CD4-positive, alpha-beta T cell treated with Interleukin-17A for 1 hour (primary cell): ENCODE measurements around the gene KRTAP2-1.
"Not testable (repeated sequence)": the region's sequence is repeated elsewhere in the genome, so short reads cannot be mapped to it uniquely, and the experiment has no call there.

ENCODE experiments used
- DNase-seq: peaks from one replicate; pipeline ENCODE4 v3.0.0-alpha.2; 2020

Gene KRTAP2-1

DNA sequence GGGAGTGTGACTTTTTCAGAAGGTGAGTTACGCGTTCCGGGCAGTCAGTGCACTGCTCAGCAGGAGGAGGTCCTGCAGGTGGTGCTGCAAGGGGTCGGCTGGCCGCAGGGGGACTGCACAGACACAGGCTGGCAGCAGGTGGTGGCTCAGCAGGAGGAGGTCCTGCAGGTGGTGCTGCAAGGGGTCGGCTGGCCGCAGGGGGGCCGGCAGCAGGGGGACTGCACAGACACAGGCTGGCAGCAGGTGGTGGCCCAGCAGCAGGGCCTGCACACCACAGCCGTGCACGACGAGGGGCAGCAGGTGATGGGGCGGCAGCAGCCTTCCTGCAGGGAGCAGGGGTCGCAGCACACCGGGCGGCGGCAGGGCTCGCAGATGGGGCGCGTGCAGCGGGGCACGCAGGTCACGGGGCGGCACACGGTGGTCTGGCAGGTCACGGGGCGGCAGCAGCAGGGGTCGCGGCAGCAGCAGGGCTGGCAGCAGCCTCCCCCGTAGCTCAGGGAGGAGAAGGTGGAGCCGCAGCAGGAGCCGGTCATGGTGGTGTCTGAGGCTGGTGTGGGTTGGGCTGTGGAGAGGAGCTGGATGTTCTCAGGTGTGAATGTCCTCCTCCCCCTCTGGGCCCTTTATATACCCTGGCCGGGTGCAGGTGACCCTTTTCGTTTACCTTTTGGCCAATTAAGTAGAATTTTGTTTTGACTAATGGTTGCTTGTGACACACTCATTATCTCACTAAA is at the start of gene KRTAP2-1:
TSS of gene KRTAP2-1 (minus strand) at position 582 of the 731 bp plus-strand sequence. CDS start at position 533, 49 bp downstream.
- DNase-seq, result not testable (repeated sequence)

GRCh38 chr17:41096055-41096454 is 48.9 kb upstream of the KRTAP2-1 start:
- DNase-seq, result no peak

DNA sequence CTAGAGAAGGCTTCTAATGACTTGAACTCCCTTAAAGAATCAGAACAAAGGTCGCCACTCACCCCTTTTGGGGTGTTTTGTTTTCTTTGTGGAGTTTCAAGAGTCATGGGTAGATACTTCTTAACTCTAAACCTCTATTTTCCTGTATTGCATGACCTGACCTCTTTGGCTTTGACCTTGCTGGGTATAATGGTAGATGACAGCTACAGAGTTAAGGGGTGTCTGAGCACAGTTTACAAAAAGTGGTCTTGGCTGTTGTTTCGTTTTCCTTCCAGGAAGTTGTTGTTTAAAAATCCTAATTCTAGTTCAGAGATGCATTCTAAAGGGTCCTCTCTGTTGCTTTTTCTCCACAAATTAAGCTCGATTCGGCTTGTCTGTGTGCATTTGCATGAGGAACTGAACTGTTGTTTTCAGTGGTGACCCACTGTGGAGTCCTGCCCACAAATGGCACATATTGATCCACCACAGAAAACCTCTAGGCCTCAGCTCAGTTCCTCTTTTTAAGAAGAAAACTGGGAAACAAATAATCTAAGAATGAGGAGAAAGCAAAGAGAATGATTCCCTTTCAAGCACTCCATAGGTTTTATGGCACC is 41.7 kb upstream of the KRTAP2-1 start:
- not testable (repeated sequence) for DNase-seq

DNA sequence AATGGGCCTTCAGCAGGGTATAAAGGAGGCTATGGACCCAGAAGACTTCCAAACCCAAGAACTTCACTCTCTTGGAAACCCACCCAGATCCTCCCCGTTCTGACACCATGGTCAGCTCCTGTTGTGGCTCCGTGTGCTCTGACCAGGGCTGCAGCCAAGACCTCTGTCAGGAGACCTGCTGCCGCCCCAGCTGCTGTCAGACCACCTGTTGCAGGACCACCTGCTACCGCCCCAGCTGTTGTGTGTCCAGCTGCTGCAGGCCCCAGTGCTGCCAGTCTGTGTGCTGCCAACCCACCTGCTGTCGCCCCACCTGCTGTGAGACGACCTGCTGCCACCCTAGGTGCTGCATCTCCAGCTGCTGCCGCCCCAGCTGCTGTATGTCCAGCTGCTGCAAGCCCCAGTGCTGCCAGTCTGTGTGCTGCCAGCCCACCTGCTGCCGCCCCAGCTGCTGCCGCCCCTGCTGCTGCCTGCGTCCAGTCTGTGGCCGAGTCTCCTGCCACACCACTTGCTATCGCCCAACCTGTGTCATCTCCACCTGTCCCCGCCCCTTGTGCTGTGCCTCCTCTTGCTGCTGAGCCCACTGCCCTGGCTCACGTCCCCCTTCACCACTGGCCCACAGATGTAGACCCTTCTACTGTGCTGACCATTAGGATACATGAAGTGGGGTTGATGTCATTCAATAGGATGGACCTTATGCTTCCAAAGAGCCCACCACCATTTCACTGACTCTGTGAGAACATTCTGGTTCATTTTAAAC is 37.2 kb upstream of the KRTAP2-1 start, which contains the start of gene KRTAP4-7:
TSS of gene KRTAP4-7 (plus strand) at position 51 of the 757 bp plus-strand sequence. CDS start at position 108, 57 bp downstream.
- not testable (repeated sequence) for DNase-seq

DNA sequence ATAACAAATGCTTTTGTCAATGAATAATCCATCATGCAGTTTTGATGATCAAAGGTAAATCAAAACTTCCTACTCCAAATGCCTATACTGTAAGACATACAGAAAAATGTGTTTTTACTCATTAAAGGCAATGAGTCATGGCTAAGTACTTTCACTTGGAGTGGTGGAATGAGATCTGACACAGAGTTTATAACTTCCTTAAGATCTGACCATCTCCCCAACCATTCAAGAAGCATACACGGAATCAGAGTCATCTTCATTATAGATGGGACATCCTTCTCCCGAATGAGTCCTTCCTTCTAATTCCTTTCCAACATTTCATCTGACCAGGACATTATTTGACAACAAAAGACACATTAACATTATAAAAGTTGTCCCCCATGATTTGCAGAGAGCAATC is 36.3 kb upstream of the KRTAP2-1 start:
- not testable (repeated sequence) for DNase-seq

DNA sequence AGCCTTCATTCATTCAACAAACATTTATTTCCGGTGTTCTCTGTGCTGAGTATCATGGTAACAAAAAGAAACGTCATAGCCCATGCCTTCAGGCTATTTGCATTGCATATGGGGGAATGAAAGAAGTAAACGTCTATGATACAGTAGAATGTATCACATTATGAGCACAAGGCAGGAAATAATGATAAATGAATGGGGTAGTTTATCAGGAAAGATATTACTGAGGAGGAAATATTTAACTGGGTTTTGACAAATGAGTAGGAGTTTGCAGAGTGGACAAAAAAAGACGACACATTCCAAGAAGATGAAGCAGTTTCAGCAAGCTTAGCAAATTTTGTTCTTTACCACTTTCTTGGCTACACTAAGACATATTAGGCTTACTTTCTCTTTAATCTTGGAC is 35.5 kb upstream of the KRTAP2-1 start:
- DNase-seq, result no peak

DNA sequence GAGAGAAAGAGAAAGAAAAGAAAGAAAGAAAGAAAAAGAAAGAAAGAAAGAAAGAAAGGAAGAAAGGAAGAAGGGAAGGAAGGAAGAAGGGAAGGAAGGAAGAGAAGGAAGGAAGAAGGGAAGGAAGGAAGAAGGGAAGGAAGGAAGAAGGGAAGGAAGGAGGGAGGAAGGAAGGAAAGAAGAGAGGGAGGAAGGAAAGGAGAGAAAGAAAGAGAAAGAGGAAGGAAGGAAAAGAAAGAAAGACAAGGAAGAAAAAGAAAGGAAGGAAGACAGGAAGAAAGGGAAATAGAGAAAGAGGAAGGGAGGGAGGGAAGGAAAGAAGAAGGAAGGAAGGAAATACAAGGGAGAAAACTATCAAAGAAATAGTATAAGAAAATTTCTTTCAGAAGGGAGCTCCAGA is 29.7 kb upstream of the KRTAP2-1 start:
- no peak for DNase-seq

- no peak for DNase-seq
Measured at GRCh38 chr17:41073676-41074075, 26.6 kb upstream of the KRTAP2-1 start.

DNA sequence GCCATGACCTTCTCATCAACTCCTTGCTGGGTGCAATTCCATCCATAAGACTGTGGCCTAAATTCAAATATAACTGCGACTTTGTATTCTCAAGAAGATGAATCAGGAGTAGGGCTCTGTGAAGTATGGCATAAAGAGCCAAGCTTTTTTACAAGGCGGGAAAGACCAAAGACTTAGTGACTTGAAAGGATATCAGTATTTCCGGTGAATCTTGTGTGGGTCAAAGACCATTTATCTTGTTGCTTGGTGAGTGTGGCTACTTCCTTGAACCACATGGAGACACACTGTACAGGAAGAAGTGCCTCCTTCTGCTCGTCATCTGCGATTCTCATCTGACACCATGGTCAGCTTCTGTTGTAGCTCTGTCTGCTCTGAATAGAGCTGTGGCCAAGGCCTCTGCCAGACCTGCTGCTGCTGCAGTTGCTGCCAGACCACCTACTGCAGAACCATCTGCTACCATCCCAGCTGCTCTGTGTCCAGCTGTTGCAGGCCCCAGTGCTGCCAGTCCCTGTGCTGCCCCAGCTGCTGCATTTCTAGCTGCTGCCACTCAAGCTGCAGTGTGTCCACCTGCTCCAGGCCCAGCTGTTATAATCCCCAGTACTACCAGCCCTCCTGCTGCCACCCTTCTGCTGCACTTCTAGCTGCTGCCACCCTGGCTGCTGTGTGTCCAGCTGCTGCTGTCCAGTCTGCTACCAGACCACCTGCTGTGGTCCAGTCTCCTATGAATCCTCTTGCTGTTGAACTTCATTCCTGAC is 24.7 kb upstream of the KRTAP2-1 start:
- DNase-seq, result no peak

DNA sequence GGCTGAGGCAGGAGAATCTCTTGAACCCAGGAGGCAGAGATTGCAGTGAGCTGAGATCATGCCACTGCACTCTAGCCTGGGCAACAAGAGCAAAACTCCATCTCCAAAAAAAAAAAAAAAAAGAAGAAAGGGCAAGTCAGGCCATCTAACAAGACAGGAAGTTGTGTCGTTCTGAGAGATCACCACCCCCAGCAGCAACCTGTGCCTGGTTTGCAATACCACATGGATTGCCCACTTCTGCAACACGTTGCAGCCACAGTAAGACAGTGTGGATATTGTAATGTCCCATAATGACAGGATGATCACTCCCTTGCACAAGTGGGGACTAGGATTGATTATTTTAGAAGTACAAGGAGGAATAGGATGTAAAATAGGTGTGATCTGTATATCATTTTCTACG is 21.9 kb upstream of the KRTAP2-1 start:
- DNase-seq, result no peak

- DNase-seq, result no peak
Measured at GRCh38 chr17:41067281-41067680, 20.2 kb upstream of the KRTAP2-1 start.

- no peak for DNase-seq
Measured at GRCh38 chr17:41065829-41066624, 18.9 kb upstream of the KRTAP2-1 start, which contains the start of gene KRTAP2-4. TSS of gene KRTAP2-4 (minus strand) at chr17:41065879. CDS start at chr17:41065845, 34 bp downstream.

- not testable (repeated sequence) for DNase-seq
Measured at GRCh38 chr17:41065016-41065689, 18.0 kb upstream of the KRTAP2-1 start.

GRCh38 chr17:41064301-41064700 is 17.2 kb upstream of the KRTAP2-1 start:
- no peak for DNase-seq

GRCh38 chr17:41063449-41063848 is 16.3 kb upstream of the KRTAP2-1 start:
- DNase-seq, result no peak

GRCh38 chr17:41061964-41062363 is 14.8 kb upstream of the KRTAP2-1 start:
- DNase-seq, result no peak

DNA sequence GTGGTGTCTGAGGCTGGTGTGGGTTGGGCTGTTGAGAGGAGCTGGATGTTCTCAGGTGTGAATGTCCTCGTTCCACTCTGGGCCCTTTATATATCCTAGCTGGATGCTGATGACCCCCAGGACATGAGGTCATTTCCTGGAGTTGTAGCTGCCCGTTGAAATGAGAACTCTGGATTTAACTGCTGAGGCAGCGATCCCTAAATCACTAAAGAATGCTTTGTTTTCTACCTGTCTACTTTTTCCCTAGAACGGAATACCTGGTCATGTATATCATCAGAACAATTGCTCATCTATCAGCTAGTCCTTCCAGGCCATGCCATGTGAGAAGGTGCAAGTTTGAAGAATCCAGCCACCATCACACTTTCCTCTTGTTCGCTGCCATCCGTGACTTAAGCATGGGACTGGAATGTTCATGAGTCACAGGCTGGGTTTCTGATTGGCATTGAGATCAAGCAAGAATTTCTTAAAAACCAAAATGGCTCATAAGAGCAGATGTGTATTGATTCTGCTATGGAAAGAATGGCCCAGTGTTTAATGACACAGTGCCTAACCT is 13.0 kb upstream of the KRTAP2-1 start, which contains the start of gene KRTAP2-3:
TSS of gene KRTAP2-3 (minus strand) at position 63 of the 553 bp plus-strand sequence. CDS start 64 bp downstream, outside the sequence.
- DNase-seq, result no peak

DNA sequence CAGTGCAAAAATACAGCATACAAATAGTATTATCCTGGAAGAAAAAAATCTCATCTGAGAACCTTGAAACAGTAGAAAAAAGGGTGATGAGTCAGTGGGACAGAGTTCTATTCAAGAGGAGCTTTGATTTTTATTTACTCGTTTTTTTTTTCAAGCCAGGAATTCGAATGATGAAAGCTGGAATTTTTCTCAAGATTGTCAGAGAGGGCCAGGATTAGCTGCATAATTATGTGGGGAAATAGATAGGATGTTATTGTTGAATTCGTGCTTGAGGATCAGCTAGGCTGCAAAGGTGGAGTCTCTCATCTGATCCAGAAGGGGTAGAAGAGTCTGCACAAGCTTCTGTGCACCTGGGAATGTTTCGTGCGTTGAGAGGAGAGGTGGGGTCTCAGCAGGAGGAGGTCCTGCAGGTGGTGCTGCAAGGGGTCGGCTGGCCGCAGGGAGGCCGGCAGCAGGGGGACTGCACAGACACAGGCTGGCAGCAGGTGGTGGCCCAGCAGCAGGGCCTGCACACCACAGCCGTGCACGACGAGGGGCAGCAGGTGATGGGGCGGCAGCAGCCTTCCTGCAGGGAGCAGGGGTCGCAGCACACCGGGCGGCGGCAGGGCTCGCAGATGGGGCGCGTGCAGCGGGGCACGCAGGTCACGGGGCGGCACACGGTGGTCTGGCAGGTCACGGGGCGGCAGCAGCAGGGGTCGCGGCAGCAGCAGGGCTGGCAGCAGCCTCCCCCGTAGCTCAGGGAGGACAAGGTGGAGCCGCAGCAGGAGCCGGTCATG is 12.3 kb upstream of the KRTAP2-1 start:
- DNase-seq, result not testable (repeated sequence)

DNA sequence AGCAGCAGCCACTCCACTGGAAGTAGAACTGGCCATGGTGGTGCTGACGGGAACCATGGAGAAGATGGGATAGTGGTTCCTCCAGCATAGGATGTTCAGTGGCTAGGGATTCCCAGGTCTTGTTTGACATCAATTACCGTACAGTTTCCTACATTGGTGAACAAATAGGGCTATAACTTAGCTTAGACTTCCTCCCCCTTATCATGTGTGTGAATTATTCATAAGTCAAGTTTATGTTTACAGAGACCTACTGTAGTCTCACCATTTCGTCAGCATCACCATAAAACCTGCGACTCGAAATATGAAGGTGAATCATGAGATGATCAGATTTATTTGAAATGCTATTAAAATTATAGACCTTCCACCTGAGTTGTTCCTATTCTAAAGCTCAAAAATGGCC is 11.6 kb upstream of the KRTAP2-1 start:
- DNase-seq, result no peak

DNA sequence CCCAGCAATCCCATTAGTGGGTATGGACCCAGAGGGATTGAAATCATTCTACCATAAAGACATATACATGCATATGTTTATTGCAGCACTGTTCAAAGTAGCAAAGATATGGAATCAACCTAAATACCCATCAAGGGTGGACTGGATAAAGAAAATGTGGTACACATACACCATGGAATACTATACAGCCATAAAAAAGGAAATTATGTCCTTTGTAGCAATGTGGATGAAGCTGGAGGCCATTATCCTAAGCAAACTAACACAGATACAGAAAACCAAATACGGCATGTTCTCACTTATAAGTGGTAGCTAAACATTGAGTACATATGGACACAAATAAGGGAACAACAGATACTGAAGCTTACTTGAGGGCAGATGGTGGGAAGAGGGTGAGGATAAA is 10.4 kb upstream of the KRTAP2-1 start:
- no peak for DNase-seq
